Naive B cell (primary cell): ENCODE measurements around the gene NEU1. TPM values are rescaled to one million over a fixed set of nuclear protein-coding genes. Genes with fewer than 3 reads are reported as not detected.

Experiments used
- ATAC-seq, 2 donors: fragments of 150-1000 bp; cut with Tn5 transposase; 2 replicates each; pipeline ENCODE4 v1.10.0; 2021; ENCODE audit warnings: low read depth in 2 of 2, mild to moderate bottlenecking in 2 of 2, moderate library complexity in 2 of 2
- DNase-seq: peaks from one replicate; pipeline ENCODE4 v3.0.0; 2022
- H3K27ac Mint-ChIP-seq, 6 donors: one replicate each; pipeline ENCODE4 v1.8.0; 2020 to 2022; ENCODE audit warnings: mild to moderate bottlenecking in 6 of 6, mixed read lengths in 6 of 6, moderate library complexity in 5 of 6, inconsistent platforms in 2 of 6
- H3K27me3 Mint-ChIP-seq, 3 donors: one replicate each; pipeline ENCODE4 v1.8.0; 2021 to 2022; ENCODE audit warnings: mixed read lengths in 3 of 3, mild to moderate bottlenecking in 1 of 3
- H3K36me3 Mint-ChIP-seq, 2 donors: one replicate each; pipeline ENCODE4 v1.8.0; 2020 to 2022; ENCODE audit warnings: mixed read lengths in 2 of 2, inconsistent platforms in 1 of 2, mild to moderate bottlenecking in 1 of 2
- H3K4me1 Mint-ChIP-seq, 3 donors: one replicate each; pipeline ENCODE4 v1.8.0; 2020 to 2022; ENCODE audit warnings: mixed read lengths in 3 of 3, inconsistent platforms in 1 of 3, mild to moderate bottlenecking in 1 of 3, moderate library complexity in 1 of 3
- H3K4me3 Mint-ChIP-seq, 8 donors: one replicate each; pipeline ENCODE4 v1.8.0; 2020 to 2022; ENCODE audit warnings: mild to moderate bottlenecking in 8 of 8, mixed read lengths in 8 of 8, moderate library complexity in 8 of 8, inconsistent platforms in 2 of 8
- H3K9me3 Mint-ChIP-seq, 7 donors: one replicate each; pipeline ENCODE4 v1.8.0; 2020 to 2022; ENCODE audit warnings: mixed read lengths in 7 of 7, mild to moderate bottlenecking in 5 of 7, inconsistent platforms in 2 of 7, moderate library complexity in 1 of 7
- polyA plus RNA-seq, 6 donors: library from polyadenylated mRNA; unstranded; fragments of 300-500 nt; fragmentation: Illumina TruSeq; gene quantifications; one replicate each; pipeline ENCODE4 v1.2.3, GENCODE V29; 2021; ENCODE audit warnings: low read depth in 6 of 6

Gene NEU1
- polyA plus RNA-seq, 6 donors from 2014 or later = 10.9 to 19.5 (median 18.2) TPM

GRCh38 chr6:31900917-31901414 is 38.3 kb upstream of the NEU1 start:
- Mint-ChIP-seq H3K4me3 (peak overlapping the region; percentile 70 to 99 (median 80)), H3K36me3 (no peaks in the 10 kb centered on the region)

DNA sequence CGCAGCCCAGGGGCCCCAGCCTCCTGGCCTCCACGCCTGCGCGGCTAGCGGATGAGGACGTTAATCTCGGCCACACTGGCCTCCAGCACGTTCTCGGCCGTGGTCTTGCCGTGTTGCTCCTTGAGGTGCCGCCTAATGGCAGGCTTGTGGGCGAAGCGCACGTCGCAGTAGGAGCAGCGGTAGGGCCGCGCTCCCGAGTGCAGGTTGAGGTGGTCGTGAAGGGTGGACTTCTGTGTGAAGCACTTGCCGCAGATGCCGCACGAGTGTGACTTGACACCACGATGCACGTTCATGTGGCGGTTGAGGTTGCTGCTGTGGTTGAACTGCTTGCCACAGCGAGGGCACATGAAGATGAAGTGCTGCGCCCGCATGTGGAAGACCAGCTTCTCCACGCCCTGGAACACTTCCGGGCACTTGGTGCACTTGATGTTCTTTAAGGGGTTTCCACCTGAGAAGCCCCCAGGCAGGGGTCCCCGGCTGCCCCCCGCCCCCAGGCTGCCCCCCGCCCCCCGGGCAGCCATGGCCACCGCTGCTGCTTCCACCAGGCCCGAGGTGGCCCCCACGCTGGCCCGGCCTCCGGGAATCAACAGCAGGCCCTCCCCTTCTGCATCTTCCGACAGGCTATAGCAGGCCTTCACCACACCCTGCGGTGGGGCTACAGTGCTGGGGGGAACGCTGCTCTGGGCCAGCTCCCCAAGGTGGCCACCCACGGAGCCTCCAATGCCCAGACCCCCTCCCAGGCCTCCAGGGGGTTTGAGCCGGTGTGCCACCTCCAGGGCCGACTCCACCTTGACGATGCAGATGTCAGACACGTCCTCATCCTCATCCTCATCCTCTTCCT is 37.5 kb upstream of the NEU1 start:
- Mint-ChIP-seq H3K4me3 (peak overlapping the region; percentile 22 to 99 (median 83)), H3K4me1 (peaks cover 34 to 47% (median 41%) of the 10 kb centered on the region in 3 donors), H3K9me3 (no peaks in the 10 kb centered on the region), H3K36me3 (no peaks in the 10 kb centered on the region), H3K27ac (peak overlapping the region in 3 of 6 donors; percentile 10 to 88 (median 85)), H3K27me3 (no peaks in the 10 kb centered on the region)
- DNase-seq = no peak
- ATAC-seq = no peak

More at GRCh38 chr6:31900917-31901414, 38.3 kb upstream of the NEU1 start:
- DNase-seq = no peak
- ATAC-seq = no peak
- Mint-ChIP-seq H3K27me3 (peaks cover 0 to under 1% (median under 1%) of the 10 kb centered on the region in 3 donors), H3K9me3 (no peaks in the 10 kb centered on the region), H3K4me1 (peaks cover 28 to 42% (median 41%) of the 10 kb centered on the region in 3 donors), H3K27ac (peak overlapping the region in 1 of 6 donors; percentile 82)

DNA sequence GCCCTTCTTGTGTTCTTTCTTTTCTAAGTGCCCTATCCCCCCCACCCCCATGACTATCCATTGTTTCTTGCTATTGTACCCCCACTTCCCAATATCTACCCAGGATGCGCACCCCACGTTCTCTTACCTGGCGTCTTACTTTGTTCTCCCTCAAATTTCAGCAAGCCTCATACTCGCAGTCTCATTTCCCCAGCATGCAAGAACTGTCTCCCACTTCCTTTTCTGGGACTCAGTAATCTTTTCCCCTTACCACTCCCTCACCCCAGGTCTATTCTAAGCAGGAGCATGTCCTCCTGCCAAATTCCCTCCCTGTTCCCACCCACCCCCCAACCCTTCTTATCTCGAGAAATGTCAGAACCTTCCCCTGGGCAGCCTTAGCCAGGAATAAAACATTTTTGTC is 36.6 kb upstream of the NEU1 start:
- Mint-ChIP-seq H3K36me3 (no peaks in the 10 kb centered on the region), H3K9me3 (no peaks in the 10 kb centered on the region), H3K4me1 (peaks cover 34 to 47% (median 41%) of the 10 kb centered on the region in 3 donors), H3K27me3 (no peaks in the 10 kb centered on the region), H3K4me3 (peak overlapping the region in 7 of 8 donors; percentile 65 to 99 (median 97)), H3K27ac (peak overlapping the region in 5 of 6 donors; percentile 33 to 94 (median 73))
- ATAC-seq (no peak), DNase-seq (no peak)

GRCh38 chr6:31898383-31899011 is 35.9 kb upstream of the NEU1 start:
- peaks cover 0 to 2% of the 10 kb centered on the region in 2 donors for H3K36me3 Mint-ChIP-seq
- DNase-seq (peak; percentile 44), ATAC-seq (peak; percentile 14 to 28)
- peak overlapping the region; percentile 93 to 99 (median 98) for H3K4me3 Mint-ChIP-seq
- H3K4me1 Mint-ChIP-seq = peaks cover 34 to 47% (median 40%) of the 10 kb centered on the region in 3 donors
- no peaks in the 10 kb centered on the region for H3K9me3 Mint-ChIP-seq
- H3K27me3 Mint-ChIP-seq = no peaks in the 10 kb centered on the region
- peak overlapping the region; percentile 47 to 97 (median 95) for H3K27ac Mint-ChIP-seq

GRCh38 chr6:31897612-31898382 is 35.2 kb upstream of the NEU1 start, which contains the start of gene EHMT2:
Gene EHMT2 (minus strand): TSS chr6:31897698. CDS start chr6:31897677, 21 bp downstream.
- no peaks in the 10 kb centered on the region for H3K9me3 Mint-ChIP-seq
- H3K4me1 Mint-ChIP-seq = peaks cover 30 to 42% (median 34%) of the 10 kb centered on the region in 3 donors
- no peaks in the 10 kb centered on the region for H3K27me3 Mint-ChIP-seq
- peaks cover 0 to 5% of the 10 kb centered on the region in 2 donors for H3K36me3 Mint-ChIP-seq
- peak within 1 kb of the TSS; percentile 89 to 97 (median 95) for H3K27ac Mint-ChIP-seq
- ATAC-seq (peak; percentile 60 to 64), DNase-seq (peak; percentile 84)
- peak within 1 kb of the TSS; percentile 93 to 99 (median 98) for H3K4me3 Mint-ChIP-seq

GRCh38 chr6:31896856-31897611 is 34.4 kb upstream of the NEU1 start:
- DNase-seq (no peak), ATAC-seq (no peak)
- no peaks in the 10 kb centered on the region for H3K9me3 Mint-ChIP-seq
- H3K27ac Mint-ChIP-seq = peak overlapping the region in 5 of 6 donors; percentile 87 to 95 (median 91)
- H3K36me3 Mint-ChIP-seq = peaks cover 0 to 5% of the 10 kb centered on the region in 2 donors
- H3K4me3 Mint-ChIP-seq = peak overlapping the region; percentile 84 to 99 (median 92)
- H3K4me1 Mint-ChIP-seq = peaks cover 25 to 35% (median 29%) of the 10 kb centered on the region in 3 donors
- no peaks in the 10 kb centered on the region for H3K27me3 Mint-ChIP-seq

DNA sequence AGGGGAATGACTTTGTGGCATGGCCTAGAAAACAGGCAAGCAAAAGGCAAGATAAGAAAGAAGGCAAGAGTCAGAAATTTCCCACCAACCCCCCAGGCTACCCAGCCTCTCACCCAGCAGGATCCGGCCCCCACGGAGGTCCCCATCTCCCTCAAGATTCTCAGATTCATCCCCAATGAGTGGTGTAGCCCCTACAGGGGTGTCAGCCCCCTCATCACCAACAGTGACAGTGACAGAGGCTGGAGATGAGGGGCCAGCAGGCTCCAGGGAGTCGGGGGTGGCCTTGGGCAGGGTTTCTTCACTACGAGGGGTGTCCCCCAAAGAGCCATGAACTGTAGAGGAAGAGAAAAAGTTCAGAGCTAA is 33.9 kb upstream of the NEU1 start:
- no peaks in the 10 kb centered on the region for H3K27me3 Mint-ChIP-seq
- peaks cover 25 to 35% (median 29%) of the 10 kb centered on the region in 3 donors for H3K4me1 Mint-ChIP-seq
- H3K9me3 Mint-ChIP-seq = no peaks in the 10 kb centered on the region
- DNase-seq (no peak), ATAC-seq (no peak)
- H3K27ac Mint-ChIP-seq = peak overlapping the region; percentile 87 to 95 (median 92)
- peak overlapping the region; percentile 82 to 93 (median 86) for H3K4me3 Mint-ChIP-seq
- peaks cover 0 to 5% of the 10 kb centered on the region in 2 donors for H3K36me3 Mint-ChIP-seq

- Mint-ChIP-seq H3K4me3 (peak overlapping the region in 1 of 8 donors; percentile 44), H3K9me3 (no peaks in the 10 kb centered on the region), H3K27me3 (no peaks in the 10 kb centered on the region), H3K4me1 (peaks cover 11 to 28% (median 13%) of the 10 kb centered on the region in 3 donors), H3K27ac (no peak overlapping the region), H3K36me3 (peaks cover 5 to 7% of the 10 kb centered on the region in 2 donors)
- no peak for ATAC-seq
- DNase-seq = no peak
Observed at GRCh38 chr6:31892821-31893220, 30.2 kb upstream of the NEU1 start.

GRCh38 chr6:31889331-31889972 is 26.8 kb upstream of the NEU1 start:
- H3K36me3 Mint-ChIP-seq = peaks cover 15 to 16% of the 10 kb centered on the region in 2 donors
- ATAC-seq = no peak

GRCh38 chr6:31888276-31889258 is 25.9 kb upstream of the NEU1 start:
- ATAC-seq (peak in 1 of 2 donors; percentile 52), DNase-seq (peak; percentile 42)
- Mint-ChIP-seq H3K36me3 (peaks cover 15% of the 10 kb centered on the region in 2 donors), H3K9me3 (no peaks in the 10 kb centered on the region), H3K4me1 (peaks cover 6 to 14% (median 8%) of the 10 kb centered on the region in 3 donors), H3K27me3 (no peaks in the 10 kb centered on the region), H3K27ac (peak overlapping the region in 1 of 6 donors; percentile 66), H3K4me3 (no peak overlapping the region)

More at GRCh38 chr6:31889331-31889972, 26.8 kb upstream of the NEU1 start:
- Mint-ChIP-seq H3K27me3 (no peaks in the 10 kb centered on the region), H3K4me1 (peaks cover 6 to 14% (median 8%) of the 10 kb centered on the region in 3 donors), H3K4me3 (no peak overlapping the region), H3K27ac (peak overlapping the region in 2 of 6 donors; percentile 27 to 65), H3K9me3 (no peaks in the 10 kb centered on the region)
- no peak for DNase-seq
